Measurements from ENCODE around the gene PIK3R4.
A peak's percentile ranks its signal among the peaks of the same experiment; 100 is the strongest.

PIK3R4 gene

GRCh38 chr3:130746246-130747039 lies at the start of gene PIK3R4:
Gene PIK3R4, minus strand, starts transcription at chr3:130746829. Its CDS starts 1,611 bp downstream, at chr3:130745218.
- DNase-seq: peak; percentile 90

GRCh38 chr3:130795396-130795795 lies 48.8 kb upstream of the PIK3R4 start:
- no peak for DNase-seq

- no peak for DNase-seq
Measured at GRCh38 chr3:130792246-130792645, 45.6 kb upstream of the PIK3R4 start.

GRCh38 chr3:130789782-130790322 lies 43.2 kb upstream of the PIK3R4 start:
- DNase-seq: no peak

DNA sequence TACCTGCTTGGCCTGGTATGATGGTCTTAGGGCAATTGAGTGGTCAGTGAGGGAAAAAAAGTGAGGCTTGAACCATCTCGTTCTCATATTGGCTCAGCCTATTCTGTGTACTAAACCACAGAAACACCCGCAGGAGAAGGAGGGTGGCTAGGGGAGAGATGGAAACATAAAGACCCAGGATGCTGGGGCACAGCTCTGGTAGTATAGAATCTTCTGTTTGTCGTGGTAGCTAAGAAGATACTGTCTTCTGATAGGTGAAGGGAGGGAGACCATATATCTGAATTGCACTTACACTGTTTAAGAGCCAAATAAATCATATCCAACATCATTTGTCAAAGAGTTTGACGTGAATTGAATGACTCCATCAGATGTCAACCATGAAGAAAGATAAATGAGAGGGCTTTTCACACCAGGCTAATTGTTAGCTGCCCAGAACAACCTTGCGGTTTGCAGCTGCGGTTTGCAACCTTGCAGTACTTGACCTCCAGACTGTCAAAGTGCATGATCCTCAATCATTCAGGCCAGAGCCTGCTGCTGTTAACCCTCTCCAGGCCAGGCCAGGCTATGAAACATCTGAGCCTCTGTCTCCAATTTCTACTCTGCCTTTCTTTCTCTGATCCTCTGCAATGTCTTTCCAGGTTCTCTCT lies 40.9 kb upstream of the PIK3R4 start:
- DNase-seq: peak; percentile 68

GRCh38 chr3:130786306-130786705 lies 39.7 kb upstream of the PIK3R4 start:
- no peak for DNase-seq

GRCh38 chr3:130783629-130784028 lies 37.0 kb upstream of the PIK3R4 start:
- no peak for DNase-seq

DNA sequence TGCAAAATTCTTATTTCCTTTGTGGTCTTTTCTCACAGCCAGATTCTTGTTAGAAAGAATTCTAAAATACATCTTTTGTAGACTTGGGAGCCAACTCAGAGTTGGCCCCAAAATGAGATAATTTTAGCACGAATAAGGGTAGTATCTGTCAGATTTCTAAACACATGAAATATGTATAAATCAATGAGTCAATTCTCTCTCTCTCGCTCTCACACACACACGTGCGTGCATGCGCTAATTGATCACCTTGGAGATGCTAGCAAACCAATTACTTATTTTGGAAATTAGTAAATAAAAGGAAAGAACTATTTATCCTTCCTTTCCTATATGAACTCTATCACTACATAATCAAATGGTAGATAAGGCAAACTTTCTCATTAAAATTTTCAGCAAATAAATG lies 32.9 kb upstream of the PIK3R4 start:
- no peak for DNase-seq

DNA sequence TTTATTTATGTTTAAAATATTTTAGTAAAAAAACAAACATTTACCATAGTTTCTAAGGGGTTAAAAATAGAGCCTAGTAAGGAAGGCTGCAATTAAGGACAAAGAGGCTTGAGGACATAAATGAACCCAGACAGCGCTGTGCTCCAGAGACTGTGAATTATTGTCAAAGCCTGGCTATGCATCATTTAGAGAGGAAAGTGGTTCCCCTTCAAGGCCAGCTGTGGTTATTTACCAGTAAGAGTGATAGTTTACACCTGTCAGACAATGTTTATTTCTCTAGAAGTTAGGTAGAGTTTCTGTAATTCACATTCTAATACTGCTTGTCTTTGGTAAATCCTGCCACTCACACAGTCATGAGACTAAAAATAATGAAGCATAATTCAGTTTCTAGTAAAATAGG lies 32.4 kb upstream of the PIK3R4 start:
- DNase-seq: no peak

GRCh38 chr3:130773366-130773765 lies 26.7 kb upstream of the PIK3R4 start:
- no peak for DNase-seq

GRCh38 chr3:130772129-130772528 lies 25.5 kb upstream of the PIK3R4 start:
- no peak for DNase-seq

DNA sequence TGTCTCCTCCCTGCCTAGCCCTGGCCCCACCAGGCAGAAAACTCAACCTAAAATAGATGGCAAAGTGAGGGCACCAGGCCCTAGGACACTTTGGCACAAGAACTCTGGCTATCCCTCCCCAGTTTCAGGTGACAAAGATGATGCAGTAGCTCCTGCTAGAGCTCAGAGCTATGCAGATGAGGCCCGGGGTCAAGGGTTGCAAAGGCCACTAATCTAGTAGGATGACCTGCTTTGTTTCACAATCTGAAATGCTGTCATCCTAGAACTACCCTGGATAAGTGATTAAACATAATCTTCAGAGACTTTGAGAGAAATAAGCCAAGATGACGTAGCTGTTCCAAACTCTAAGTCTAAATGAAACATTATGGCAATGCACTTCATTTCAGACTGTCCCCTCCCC lies 24.0 kb upstream of the PIK3R4 start:
- DNase-seq: no peak

GRCh38 chr3:130761730-130762311 lies 15.2 kb upstream of the PIK3R4 start:
- DNase-seq: no peak

GRCh38 chr3:130760922-130761321 lies 14.3 kb upstream of the PIK3R4 start:
- no peak for DNase-seq

DNA sequence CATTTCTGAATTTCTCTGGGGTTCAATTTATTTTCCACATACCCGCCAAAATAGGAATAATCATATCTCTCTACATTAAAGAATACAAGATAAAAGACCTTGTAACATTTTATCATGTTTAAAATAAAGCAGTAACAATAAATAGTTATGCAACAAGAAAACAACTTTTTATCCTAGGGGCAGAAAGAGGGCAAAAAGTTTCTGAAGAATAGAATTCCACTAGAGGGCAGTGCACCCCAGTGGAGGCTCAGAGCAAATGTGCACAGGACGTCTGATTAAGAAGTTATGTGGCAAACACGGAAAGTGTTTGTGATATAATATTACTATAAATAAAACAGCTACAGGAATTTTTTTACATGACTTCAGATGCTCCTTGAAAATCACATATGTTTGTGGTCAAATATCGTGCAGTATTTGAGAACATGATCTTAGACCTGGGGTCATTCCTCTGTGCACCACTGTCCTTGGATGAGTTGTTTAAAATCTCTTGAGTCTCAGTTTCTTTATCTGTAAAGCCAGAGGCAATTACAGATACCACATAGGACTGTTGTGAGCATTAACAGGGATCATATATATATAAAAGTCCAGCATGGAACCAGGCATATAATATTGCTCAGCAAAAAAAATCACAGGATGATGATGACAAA lies 13.2 kb upstream of the PIK3R4 start:
- DNase-seq: peak; percentile 13

DNA sequence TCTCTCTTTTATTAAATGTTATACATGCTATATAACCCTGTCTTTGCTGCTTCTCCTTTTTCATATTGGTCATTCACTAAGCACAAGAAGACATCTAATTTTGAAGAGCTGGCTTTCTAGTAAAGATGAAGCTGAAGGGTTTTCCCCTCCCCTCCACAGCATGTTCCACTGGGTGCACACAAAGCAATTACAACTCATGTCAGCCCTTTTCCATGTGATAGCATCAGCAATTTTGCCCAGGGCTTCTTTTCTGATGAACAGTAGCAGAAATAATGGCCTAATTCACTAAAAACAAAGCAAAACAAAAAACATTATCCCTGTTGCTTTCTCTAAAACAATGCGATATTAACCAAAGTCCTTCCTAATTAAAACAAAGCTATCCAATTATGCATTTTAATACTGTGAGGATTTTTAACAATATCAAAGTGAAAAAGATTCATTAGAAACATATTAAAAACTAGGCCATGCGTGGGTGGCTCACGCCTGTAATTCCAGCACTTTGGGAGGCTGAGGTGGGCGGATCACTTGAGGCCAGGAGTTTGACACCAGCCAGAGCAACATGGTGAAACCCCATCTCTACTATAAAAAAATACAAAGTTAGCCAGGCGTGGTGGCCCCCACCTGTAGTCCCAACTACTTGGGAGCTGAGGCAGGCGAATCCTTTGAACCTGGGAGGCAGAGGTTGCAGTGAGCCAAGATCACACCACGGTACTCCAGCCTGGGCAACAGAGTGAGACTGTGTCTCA lies 12.2 kb upstream of the PIK3R4 start:
- no peak for DNase-seq

DNA sequence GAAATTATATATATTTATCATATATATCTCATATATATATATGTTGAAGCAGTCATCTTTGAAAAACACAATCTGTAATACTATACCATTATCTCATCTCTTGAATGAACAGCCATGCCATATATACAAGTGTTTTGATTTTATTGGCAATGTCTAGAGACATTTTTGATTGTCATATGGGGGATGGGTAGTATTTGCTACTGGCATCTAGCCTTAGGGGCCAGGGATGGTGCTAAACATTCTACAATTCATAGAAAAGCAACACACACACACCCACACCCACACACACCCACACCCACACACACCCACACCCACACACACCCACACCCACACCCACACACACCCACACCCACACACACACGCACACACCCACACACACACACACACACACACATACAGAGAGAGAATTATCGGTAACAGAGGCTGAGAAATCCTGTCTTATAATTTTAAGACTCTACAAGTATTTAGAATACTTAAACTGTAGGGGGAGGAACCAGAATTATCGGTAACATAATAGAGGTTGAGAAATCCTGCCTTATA lies 11.1 kb upstream of the PIK3R4 start:
- DNase-seq: no peak

GRCh38 chr3:130755666-130756065 lies 9.0 kb upstream of the PIK3R4 start:
- no peak for DNase-seq

DNA sequence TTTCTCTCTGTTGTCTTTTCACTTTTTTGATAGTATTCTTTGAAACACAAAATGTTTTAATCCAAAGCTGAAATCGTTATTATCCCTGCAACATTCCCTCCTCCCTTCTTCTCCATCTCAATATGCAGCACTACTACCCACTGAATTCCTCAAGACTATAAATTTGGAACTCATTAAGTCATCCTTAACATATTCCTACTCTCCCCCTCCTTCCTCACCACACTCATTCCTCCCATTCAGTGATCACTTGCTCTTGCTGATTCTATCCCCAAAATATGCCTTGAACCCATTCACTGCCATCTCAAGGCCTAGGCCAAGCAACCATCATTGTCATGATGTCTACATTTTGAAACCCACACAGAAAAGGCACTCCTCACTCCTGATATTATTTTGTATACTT lies 2.4 kb upstream of the PIK3R4 start:
- DNase-seq: no peak

GRCh38 chr3:130748467-130748861 lies 1.8 kb upstream of the PIK3R4 start:
- DNase-seq: no peak

- DNase-seq: no peak
Measured at GRCh38 chr3:130743354-130743753, 3.3 kb downstream of the PIK3R4 start.

DNA sequence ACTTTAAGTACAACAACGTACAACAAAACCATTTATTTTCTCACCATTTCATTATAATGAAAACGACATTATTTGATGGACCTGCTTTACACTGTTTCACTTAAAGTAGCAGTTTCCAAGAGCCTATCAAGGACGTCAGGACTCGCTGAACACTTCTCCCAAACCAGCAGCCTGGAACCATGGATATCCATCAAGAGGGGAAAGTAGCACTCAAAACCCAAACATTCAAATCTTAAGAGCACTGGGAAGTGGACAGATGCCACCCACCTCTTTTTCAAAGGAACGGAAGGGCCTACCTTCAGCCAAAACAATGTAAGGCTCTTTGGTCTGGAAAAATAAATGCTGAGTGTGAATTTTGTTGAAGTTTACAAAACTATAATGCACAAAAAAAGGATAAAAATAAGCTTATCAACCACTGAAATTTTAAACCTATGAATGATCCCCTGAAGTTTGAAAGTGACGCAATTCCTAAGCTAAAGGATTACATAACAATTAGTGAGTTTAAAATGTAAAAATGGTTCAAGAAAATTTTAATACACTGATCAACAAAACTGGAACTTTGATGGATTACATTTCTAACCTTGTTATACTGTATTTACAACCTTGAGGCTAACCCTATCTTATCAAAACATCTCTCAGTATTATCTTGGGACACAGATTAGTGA lies 4.6 kb downstream of the PIK3R4 start:
- DNase-seq: no peak

Data from NK-92 treated with Interleukin-12 subunit alpha and Interleukin-12 subunit beta, amount 100 ng/mL, for 24 hours (cell line).